HG03432 (cell line): ENCODE measurements around the gene DCLK2.

Experiments used
- ATAC-seq: cut with Tn5 transposase; IDR thresholded peaks from one replicate; pipeline ENCODE4 v1.9.1; 2021; ENCODE audit warnings: mild to moderate bottlenecking, moderate library complexity; ENCODE audit not compliant: unreplicated experiment

The DCLK2 gene

DNA sequence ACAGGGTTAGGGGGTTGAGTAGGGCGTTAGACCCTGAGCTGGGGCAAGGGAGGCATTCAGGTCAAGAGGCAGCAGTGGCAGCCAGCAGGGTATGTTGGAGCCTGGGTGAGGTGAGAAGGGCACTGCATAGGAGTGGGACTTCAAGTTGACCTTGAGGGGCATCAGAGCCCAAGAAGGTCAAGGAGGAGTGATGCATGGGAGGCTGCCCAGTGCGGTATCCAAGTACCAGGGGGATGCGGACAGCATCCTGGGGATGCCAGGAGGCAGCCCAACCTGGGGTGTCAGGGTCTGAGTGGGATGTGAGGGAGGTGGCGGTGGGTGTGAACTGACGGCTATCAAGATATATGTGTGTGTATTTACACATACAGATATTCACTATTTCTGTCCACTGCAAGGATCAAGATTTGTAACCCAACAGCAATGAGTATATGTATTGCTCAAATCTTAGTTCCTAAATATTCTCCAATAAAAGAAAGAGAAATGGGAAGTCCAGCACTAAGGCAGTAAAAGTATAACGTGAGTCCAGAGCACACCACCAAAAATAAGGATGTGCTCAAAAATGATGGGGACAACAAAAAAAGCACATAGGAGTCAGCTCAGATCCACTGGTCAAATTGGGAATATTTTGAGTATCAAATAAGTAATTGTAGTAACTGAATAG, 9.8 kb upstream of the DCLK2 start:
- no peak for ATAC-seq

DNA sequence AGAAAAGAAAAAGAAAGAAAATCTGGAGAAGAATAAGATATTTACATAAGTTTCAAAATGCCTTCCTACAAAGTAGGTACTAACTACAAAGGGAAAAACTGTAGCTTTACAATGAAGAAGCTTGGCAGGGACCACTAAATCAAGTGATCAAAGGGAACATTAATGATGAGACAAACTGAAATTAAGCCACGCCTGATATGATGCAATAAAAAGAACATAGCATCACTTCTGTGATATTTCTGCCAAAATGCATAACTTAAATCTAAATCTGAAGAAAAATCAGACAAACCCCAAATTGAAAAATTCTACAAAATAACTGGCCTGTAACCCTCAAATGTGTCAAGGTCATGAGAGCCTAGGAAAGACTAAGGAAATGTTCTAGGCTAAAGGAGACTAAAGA, 8.9 kb upstream of the DCLK2 start:
- no peak for ATAC-seq

DNA sequence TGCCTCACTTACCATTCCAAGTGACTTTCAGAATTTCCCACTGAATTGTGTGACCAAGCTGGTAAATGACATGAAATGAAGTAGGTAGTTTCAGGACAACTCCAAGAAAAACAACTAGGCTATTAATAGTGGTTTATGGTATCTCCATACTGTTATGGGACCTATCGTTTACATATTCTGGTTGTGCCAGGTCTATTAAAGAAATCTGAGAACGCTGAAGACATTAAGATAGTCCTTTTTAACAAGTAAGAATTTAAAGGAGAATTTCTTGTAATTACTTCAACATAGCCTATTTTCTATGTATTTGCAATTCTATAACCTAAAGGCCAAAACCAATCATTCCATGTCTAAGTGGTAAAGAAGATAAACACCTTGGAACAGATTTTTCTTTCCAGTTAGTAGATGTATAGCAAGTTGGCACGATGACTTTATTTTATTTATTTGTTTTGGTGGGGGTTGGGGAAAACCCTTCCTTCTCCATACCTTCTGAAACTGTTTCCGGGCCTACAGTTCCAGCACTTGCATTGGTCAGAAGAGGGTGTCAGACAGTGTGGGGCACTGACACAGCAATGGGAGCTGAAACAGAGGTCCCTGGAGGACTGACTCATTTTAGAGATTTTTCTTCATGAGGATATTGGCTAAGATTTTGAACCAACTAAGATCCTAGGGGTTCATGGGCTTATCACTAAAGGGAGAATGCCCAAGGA, 7.6 kb upstream of the DCLK2 start:
- ATAC-seq = no peak

DNA sequence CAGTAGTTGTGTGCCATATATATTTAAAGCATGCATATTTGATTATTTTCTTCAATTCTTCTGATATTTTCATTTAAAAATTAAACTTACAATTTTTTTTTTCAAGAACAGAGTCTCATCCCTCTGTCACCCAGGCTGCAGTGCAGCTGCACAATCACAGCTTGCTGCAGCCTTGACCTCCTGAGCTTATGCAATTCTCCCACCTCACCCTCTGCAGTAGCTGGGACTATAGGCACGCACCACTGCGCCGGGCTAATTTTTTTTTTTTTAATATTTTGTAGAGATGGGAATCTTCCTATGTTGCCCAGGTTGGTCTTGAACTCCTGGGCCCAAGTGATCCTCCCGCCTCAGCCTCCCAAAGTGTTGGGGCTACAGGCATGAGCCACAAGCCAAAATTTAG, 5.8 kb upstream of the DCLK2 start:
- ATAC-seq = no peak

DNA sequence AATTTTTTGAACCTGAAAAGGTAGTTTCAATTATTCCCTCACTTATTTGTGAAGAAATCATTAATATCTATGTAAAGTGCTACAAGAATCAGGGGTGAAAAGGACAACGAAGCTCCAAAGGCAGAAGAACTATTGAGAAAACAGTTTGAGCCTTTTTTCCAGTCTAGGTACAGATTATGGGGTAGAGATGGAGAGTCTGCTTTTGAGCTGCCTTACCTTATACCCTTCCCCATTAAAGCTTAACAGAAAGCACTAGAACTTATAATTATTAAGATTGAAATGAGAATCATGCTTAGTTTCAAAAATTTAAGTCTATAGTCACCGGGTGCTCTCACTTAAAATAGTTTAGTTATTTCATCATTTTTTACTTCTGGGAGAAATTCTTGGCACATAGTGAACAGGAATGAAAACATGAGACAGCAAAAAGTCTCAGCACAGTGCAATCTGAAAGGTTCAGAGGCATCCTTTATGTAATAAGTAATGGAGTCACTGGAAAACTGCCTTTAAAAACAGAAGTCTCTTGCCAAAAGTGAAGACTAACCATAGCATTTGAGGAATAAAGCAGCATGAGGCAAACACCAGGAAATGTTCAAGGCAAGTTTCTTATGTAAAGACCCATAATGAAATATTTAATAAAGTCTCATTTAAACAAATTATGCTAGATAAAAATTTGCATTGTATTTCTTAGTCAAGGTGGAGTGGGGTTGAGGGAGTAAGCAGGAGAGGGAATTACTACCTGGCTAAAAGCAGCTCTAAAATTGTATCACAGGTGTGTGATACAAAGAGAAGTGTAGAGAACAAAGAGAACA, 5.1 kb upstream of the DCLK2 start:
- ATAC-seq = no peak

DNA sequence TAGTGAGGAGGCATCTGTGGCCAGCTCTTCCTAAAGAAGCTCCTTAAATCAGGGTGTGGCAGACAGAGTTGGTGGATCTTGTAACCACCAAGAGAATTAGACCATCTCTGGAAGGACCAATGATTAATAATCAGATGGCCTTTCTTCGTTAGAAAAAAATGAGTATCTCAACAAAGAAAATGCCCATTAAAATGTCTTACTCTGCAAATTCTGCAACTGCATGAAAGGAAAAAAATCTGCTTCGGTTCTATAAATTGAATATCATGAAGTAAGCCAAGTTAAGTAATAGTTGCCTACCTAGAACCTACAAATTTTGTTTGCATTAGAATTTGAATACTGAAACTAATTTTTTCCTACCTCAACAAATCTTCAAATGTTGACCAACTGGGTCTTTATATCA, 4.2 kb upstream of the DCLK2 start:
- ATAC-seq = no peak

DNA sequence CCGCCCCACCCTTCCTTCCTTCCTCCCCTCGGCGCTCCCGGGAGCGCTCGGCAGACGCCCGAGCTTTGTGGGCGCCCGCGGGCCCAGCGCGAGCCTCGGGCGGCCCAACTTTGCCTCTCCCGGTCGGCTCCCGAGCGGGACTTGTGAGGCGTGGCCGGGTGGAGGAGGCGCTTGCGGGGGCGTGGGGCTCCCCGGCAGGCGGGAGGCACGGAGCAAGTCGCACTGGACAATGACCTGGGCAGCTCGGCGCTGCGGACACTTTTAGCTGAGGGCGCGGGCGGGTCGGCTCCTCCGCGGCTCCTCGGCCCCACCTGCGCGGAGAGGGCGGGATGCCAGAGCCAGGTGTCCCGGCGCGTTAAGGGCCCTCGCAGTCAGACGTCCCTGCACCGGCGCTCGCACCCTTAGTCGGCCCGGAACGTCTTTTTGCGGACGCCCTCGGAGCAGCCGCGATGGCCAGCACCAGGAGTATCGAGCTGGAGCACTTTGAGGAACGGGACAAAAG, 385 bp downstream of the DCLK2 start:
- ATAC-seq = peak; percentile 15

DNA sequence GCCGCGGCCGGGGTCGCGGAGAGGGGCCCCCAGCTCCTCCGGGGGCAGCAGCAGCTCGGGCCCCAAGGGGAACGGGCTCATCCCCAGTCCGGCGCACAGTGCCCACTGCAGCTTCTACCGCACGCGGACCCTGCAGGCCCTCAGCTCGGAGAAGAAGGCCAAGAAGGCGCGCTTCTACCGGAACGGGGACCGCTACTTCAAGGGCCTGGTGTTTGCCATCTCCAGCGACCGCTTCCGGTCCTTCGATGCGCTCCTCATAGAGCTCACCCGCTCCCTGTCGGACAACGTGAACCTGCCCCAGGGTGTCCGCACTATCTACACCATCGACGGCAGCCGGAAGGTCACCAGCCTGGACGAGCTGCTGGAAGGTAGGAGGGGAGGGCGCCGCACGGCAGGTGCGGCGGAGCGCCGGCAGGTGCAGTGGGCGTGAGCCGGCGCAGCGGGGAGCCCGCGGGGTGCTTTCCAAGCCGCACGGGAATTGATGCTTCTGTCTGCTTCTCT, 886 bp downstream of the DCLK2 start:
- ATAC-seq = peak; percentile 48

DNA sequence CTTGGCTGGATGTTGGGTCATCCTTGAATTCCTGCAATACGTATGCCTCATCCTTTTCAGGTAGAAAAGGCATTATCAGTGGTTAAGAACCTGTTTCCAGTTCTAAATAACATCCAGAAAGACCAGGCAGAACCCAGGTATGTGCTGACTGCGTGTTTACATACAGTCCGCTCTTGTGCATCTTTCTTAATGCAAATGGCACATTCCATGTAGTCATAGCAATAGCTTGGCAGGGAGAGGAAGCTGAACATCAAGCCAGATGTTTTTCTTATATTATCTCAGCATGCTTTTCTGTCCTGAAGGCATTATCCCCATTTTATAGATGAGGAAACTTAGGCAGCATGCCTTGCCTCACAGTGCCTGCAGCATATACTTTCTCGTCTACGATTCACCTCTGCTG, 2.1 kb downstream of the DCLK2 start:
- no peak for ATAC-seq

DNA sequence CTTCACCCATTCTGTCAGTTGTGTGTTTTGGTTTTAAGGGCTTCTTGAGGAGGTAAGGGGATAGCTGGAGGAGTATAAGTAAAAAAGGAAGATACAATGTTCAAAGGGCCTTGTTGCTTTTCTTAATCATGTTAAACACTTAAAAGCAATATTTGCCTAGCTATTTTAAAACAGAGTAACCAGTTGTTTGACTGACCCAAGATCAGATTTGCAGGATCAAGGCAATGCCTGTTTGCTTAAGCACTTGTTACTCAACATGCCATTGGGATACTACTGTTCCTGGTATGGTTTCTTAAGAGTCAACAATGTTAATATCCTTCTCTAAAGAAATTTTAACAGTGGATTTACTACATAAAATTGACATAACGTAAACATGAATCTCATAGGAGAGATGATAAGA, 2.6 kb downstream of the DCLK2 start:
- no peak for ATAC-seq

DNA sequence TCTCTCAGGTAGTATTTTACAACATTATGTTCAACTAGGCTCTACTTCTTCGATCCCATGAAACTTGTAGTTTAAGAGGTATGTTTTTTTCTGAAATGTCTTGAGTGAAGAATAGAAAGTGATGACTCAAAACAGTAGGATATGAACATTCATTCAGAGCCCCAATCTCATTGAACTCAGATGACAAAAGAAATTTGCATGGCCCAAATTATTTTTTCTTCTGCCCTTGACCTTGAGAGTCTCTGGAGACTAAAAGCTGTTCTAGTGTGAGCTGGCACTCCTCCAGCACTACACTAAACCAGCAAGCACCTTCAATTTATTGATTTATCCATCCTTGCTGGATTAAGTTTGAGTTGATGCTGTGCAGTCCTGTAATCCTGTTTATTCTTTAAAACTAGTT, 4.0 kb downstream of the DCLK2 start:
- ATAC-seq = peak; percentile 88

DNA sequence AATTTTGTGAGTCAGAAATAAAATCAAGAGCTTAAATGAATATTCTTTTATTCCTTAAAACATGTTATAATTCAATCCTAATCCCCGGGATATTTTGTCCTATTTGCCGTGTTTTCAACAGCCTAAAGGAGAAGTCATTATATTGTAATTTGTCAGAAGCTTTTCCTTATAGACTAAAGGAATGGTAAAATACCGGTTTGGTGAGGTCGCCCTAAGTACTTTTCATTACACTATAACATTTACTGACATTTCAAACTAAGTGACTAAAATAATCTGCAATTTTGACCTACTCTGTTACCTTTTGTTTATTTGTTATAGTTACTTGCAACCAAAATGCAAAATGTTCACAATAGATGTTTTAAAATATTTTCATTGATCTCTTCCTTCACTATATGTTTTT, 8.8 kb downstream of the DCLK2 start:
- no peak for ATAC-seq

DNA sequence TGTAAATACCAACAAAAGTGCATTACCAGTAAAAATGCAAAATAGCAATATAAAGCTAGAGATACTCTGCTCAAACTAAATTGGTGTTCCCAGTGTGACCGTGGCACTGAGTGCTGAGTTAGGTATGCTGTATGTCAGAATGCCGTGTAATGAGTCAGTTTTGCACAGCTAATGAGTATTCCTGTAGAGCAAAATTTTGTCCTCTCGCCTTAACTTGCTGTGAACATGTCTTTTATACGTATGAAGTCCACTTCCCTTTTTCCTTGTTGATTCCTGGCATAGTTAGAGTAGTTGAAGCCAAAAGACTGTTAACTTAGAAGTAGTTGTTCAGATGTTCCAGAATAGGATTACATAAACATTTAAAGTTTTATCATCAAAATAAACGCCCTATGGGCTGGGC, 11.5 kb downstream of the DCLK2 start:
- ATAC-seq = no peak

DNA sequence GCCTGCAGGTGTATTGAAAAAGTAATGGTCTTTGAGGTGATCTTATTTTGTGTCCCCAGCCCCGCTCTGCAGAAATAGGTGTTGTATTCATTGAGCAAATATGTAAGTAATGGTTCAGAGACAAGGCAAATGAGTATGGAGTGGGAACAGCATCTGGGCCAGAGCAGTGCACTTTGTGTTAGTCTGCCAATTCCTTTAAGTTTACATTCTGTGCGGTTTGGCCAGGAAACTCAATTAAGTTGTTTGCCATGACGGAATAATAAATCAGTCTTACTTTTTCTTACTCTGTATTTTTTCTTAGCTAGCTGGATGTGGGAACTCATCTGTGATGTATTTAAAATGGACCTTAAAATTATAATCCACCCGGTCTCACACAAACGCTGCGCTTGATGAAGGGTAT, 12.6 kb downstream of the DCLK2 start:
- no peak for ATAC-seq

DNA sequence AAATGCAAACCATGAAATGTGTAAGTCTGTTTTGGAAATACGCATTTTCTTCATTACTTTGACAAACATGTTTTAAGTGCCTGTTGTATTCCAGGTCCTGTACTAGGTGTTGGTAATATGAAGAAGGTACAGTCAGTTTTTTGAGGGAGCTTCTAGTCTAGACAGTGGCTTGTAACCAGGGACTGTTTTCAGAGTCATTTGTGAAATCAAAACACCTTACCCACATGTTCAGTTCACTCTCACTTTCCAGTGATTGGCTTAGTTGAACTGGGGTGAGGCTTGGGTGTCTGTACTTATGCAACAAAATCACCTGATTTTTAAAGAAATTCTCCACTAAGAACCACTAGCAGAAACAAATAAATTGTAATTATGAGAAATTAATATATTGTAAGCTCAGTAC, 16.4 kb downstream of the DCLK2 start:
- no peak for ATAC-seq

DNA sequence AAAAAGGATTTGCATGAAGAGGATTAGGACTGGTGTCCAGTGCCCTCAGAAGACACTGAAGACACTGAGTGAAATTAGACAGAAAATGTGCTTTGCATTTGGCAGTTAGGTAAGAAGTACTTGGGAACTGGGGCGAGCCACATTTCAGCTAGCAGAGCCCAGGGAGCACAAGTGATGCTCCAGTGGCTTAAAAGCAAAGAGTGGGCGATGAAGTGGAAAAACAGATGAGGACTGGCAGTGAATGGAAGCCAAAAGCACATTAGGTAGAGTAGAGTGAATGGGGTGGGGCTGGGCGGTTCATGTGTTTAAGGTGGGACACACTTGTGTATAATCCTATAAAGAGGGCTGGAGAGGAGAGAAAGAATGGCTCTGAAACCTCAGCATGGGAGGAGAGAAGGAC, 18.4 kb downstream of the DCLK2 start:
- no peak for ATAC-seq

DNA sequence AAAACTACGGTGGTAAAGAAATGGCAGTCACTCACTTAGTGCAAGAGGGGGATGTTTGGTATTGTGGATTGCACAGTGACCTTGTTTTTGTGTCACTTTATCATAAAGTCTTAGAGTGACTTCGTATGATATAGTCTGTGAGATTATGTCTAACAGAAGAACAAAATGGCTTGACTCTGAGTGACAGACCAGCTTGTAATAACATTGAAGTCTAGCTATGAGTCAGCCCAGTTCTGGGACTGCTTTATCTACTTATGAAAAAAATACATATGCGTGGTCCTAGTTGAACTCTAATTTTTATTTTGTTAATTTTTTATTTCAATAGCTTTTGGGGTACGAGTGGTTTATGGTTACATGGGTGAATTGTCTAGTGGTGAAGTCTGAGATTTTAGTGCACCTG, 20.0 kb downstream of the DCLK2 start:
- ATAC-seq = peak; percentile 43

DNA sequence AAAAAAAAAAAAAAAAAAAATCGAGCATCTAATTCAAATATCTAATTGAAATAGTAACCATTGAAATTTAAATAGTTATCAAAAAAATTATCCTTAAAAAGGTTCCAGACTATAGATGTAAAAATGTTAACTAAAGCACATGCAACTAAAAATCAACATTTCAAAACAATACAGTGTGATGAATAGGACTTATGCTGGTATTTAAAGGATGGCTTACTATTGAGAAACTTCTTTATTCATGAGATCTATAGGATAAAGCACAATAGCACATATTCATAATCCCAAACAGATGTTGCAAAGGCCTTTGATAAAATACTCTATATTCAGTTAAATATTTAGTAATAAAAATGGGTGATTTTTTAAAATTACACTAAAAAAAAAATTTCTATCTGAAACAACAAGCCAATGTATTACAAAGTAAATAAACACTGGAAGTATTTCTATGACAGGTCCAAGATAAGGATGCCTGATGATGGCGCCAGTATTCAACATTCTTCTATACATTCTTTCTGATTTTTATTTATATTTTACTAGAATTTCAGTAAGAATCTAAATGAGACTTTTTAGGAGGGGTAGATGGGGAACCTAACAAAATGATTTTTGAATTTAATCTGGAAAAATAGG, 26.3 kb downstream of the DCLK2 start:
- ATAC-seq = no peak

DNA sequence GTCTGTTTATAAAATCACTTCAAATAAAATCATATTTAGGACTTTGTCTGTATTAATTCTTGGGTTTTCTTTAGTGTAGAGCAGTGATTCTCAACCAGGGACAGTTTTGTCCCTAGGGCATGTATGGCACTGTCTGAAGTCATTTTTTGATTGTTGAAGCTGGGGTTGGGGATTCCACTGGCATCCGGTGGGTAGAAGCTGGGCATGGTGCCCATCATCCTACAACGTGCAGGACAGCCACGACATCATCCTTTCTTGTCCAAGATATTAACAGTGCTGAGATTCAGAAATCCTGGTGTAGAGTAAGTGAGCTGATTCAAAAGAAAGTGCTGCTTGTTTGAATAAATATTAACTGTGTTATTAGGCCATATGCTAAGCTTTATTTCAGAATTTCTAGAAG, 28.6 kb downstream of the DCLK2 start:
- ATAC-seq = no peak

DNA sequence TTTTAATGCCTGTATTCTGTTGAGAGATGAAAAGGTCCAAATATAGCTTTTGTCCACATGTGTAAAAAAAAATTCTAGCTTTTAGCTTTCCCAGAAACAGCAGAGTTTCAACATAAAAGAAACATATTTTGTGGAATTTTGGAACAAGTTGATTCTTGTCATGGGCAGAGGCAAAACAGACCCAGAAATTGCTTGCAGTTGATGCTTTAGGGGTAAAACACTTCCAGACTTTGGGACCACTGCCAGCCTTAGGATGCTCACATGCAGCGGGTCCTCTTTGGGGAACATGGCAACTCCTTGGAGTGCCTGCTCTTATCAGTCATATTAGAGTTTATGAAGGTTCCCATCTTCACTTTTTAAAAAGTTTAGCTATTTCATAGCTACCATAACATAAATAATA, 30.4 kb downstream of the DCLK2 start:
- no peak for ATAC-seq

DNA sequence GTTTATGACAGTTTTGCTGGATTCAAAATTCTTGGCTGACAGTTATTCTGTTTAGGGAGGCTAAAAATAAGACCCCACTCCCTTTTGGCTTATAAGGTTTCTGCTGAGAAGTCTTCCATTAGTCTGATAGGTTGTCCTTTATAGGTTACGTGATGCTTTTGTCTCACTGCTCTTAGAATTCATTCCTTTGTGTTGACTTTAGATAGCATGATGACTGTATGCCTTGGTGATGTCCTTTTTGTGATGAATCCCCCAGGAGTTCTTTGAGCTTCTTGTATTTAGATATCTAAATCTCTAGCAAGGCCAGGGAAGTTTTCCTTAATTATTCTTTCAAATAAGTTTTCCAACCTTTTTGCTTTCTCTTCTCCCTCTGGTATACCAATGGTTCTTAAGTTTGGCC, 36.4 kb downstream of the DCLK2 start:
- no peak for ATAC-seq
